Activated naive CD4-positive, alpha-beta T cell treated with Interleukin-2 at 50 U/mL for 16 hours (primary cell): ENCODE measurements around the gene HEPN1.
"Not testable (repeated sequence)": the region's sequence is repeated elsewhere in the genome, so short reads cannot be mapped to it uniquely, and the experiment has no call there.

ENCODE experiments used
- DNase-seq: peaks from one replicate; pipeline ENCODE4 v3.0.0-alpha.2; 2020

The HEPN1 gene

GRCh38 chr11:124944565-124944964 lies 25.5 kb downstream of the HEPN1 start:
- DNase-seq = no peak

GRCh38 chr11:124945826-124946225 lies 26.8 kb downstream of the HEPN1 start:
- no peak for DNase-seq

GRCh38 chr11:124946735-124947141 lies 27.7 kb downstream of the HEPN1 start:
- DNase-seq = no peak

GRCh38 chr11:124950601-124951330 lies 31.7 kb downstream of the HEPN1 start:
- no peak for DNase-seq

- no peak for DNase-seq
Observed at GRCh38 chr11:124951341-124951740, 32.3 kb downstream of the HEPN1 start.

- DNase-seq = peak; percentile 96
Observed at GRCh38 chr11:124953753-124954589, 34.9 kb downstream of the HEPN1 start, which contains the start of gene CCDC15. Gene CCDC15 (plus strand): TSS chr11:124954202. CDS start chr11:124954733, 531 bp downstream.

GRCh38 chr11:124954590-124954955 lies 35.5 kb downstream of the HEPN1 start:
- no peak for DNase-seq

- DNase-seq = no peak
Observed at GRCh38 chr11:124955035-124955434, 36.0 kb downstream of the HEPN1 start.

- no peak for DNase-seq
Observed at GRCh38 chr11:124961972-124962609, 43.0 kb downstream of the HEPN1 start.

- DNase-seq = not testable (repeated sequence)
Observed at GRCh38 chr11:124968197-124968596, 49.1 kb downstream of the HEPN1 start.
